PC-9 (cell line): ENCODE results near the gene KRT3. TPM values are rescaled to one million over a fixed set of nuclear protein-coding genes. Genes with fewer than 3 reads are reported as not detected.

ENCODE experiments used
- BruUV-seq: library from RNA; stranded (reverse); fragments of 400-500 nt; replicated peaks from 2 replicates; lab custom pipeline; 2021; lab: Mats Ljungman, UMichigan
- CTCF ChIA-PET: fragments of 300-600 bp; sonication (Branson Sonifier 250); formaldehyde crosslinking; loops from one replicate; lab custom pipeline; 2022; ENCODE audit warnings: antibody characterized with exemption; lab: Charles Lee
- POLR2A ChIA-PET: fragments of 300-600 bp; sonication (Branson Sonifier 250); formaldehyde crosslinking; loops from one replicate; lab custom pipeline; 2022; ENCODE audit warnings: antibody characterized with exemption; ENCODE audit not compliant: unreplicated experiment; lab: Charles Lee
- DNase-seq, 2 experiments: peaks; one replicate each; pipeline versions ENCODE4 v3.0.0 to v3.0.0-alpha.2; 2015 to 2022; ENCODE audit warnings: mixed read lengths in 1 of 2
- H2AFZ ChIP-seq: fragments of 200-600 bp; sonication (generic); 2 replicates; pipeline ENCODE4 v1.8.1; 2017; ENCODE audit warnings: antibody characterized with exemption
- H3F3A ChIP-seq: fragments of 200-600 bp; sonication (generic); 2 replicates; pipeline ENCODE4 v1.8.1; 2017; ENCODE audit warnings: antibody characterized with exemption, mild to moderate bottlenecking, low read depth; ENCODE audit not compliant: insufficient read depth
- H3K27ac ChIP-seq: fragments of 200-600 bp; sonication (generic); 2 replicates; pipeline ENCODE4 v1.6.1; 2016; ENCODE audit warnings: mixed run types
- H3K27me3 ChIP-seq: fragments of 200-600 bp; sonication (generic); 2 replicates; pipeline ENCODE4 v1.6.1; 2016; ENCODE audit warnings: low read depth, mixed run types; ENCODE audit not compliant: insufficient read depth
- H3K36me3 ChIP-seq: fragments of 200-600 bp; sonication (generic); 2 replicates; pipeline ENCODE4 v1.6.1; 2016; ENCODE audit warnings: low read depth, mixed run types
- H3K4me1 ChIP-seq: fragments of 200-600 bp; sonication (generic); replicated peaks from 2 replicates; pipeline ENCODE4 v1.6.1; 2016; ENCODE audit warnings: mixed run types; ENCODE audit not compliant: insufficient read depth
- H3K4me2 ChIP-seq: fragments of 200-600 bp; sonication (generic); 2 replicates; pipeline ENCODE4 v1.6.1; 2017; ENCODE audit warnings: mixed run types
- H3K4me3 ChIP-seq: fragments of 200-600 bp; sonication (generic); 2 replicates; pipeline ENCODE4 v1.6.1; 2016; ENCODE audit warnings: mixed run types
- H3K79me2 ChIP-seq: fragments of 200-600 bp; sonication (generic); 2 replicates; pipeline ENCODE4 v1.6.1; 2017; ENCODE audit warnings: low read depth, mixed run types
- H3K9me2 ChIP-seq: fragments of 200-600 bp; sonication (generic); 2 replicates; pipeline ENCODE4 v1.8.1; 2017; ENCODE audit warnings: mild to moderate bottlenecking; ENCODE audit not compliant: insufficient read depth
- H3K9me3 ChIP-seq: fragments of 200-600 bp; sonication (generic); 2 replicates; pipeline ENCODE4 v1.8.1; 2016; ENCODE audit warnings: low read depth; ENCODE audit not compliant: insufficient read depth
- H4K20me1 ChIP-seq: fragments of 200-600 bp; sonication (generic); 2 replicates; pipeline ENCODE4 v1.8.1; 2017; ENCODE audit not compliant: insufficient read depth
- EZH2 ChIP-seq: fragments of 200-600 bp; sonication (generic); IDR thresholded peaks from 2 replicates; pipeline ENCODE4 v1.8.0; 2017; ENCODE audit warnings: antibody characterized with exemption, low read depth
- intact Hi-C: fragments of 100-400 bp; cut with micrococcal nuclease; formaldehyde crosslinking; loops from one replicate; pipeline ENCODE4 v1.10.0; 2022; ENCODE audit not compliant: unreplicated experiment
- total RNA-seq: library from RNA; stranded (reverse); gene quantifications from 2 replicates; pipeline ENCODE4 v1.2.3, GENCODE V29; 2021
- TF ChIP-seq, protein P1 (sequence below): fragments of 200-600 bp; sonication (generic); conservative IDR thresholded peaks from 2 replicates; pipeline ENCODE4 v1.6.1; 2017; ENCODE audit warnings: mixed run types, antibody characterized with exemption, mild to moderate bottlenecking, moderate library complexity

The KRT3 gene
- total RNA-seq, 1 experiment from 2014 or later, result 0.24 TPM

DNA sequence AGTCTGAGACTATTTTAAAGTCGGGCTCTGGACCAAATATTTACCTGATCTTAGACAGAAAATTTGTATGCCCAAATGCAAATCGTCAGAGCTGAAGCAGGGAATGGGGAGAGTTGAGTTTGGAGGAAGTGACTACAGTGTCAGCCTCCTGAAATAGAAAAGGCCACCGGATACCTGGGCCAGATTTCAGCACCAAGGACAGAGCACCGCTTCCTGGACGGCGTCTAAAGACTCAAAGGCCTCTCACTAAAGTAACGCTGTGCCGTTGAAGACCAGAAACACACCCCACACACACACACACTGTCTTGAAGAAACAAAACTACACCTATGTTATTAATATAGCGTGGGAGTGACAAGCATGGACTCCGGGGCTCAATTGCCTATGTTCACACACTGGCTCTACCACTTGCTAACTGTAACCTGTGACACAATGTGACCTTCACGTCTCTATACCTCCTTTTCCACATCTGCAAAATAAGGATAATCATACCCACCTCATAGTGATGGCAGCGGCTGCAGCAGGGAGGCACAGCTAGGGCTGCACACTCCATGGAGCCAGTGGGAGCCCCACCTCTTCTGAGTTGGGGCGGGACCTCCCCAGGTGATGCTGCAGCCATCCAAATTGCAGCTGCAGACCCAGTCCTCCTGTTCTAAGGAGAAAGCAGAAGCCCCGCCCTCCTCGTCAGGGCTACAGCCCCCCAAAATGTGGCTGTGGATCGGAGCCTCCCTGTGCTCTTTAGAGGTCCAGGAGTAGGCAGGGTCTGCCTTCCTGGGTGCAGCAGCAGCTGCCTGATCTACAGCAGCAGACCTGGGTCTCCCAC is 54.3 kb downstream of the KRT3 start:
- H3K27ac ChIP-seq, result no peak overlapping the region
- no peak for TF ChIP-seq EZH2
- CTCF ChIA-PET, result no interaction called here
- H3F3A ChIP-seq, result no peaks in the 10 kb centered on the region
- H3K9me2 ChIP-seq, result no peaks in the 10 kb centered on the region
- no peaks in the 10 kb centered on the region for H3K4me1 ChIP-seq
- no peak overlapping the region for H3K4me2 ChIP-seq
- H3K27me3 ChIP-seq, result no peaks in the 10 kb centered on the region
- peak; percentile 53 to 69 for DNase-seq
- H3K79me2 ChIP-seq, result no peaks in the 10 kb centered on the region
- intact Hi-C loops, result loop anchor here (5.0 kb wide), 1 partner anchor 126 kb away; no protein-coding TSS in a partner anchor
- POLR2A ChIA-PET, result no interaction called here
- H3K36me3 ChIP-seq, result no peaks in the 10 kb centered on the region
- BruUV-seq, result no TSS peak
- no peaks in the 10 kb centered on the region for H4K20me1 ChIP-seq
- no peak overlapping the region for H2AFZ ChIP-seq
- no peak overlapping the region for H3K4me3 ChIP-seq
- no peaks in the 10 kb centered on the region for H3K9me3 ChIP-seq

DNA sequence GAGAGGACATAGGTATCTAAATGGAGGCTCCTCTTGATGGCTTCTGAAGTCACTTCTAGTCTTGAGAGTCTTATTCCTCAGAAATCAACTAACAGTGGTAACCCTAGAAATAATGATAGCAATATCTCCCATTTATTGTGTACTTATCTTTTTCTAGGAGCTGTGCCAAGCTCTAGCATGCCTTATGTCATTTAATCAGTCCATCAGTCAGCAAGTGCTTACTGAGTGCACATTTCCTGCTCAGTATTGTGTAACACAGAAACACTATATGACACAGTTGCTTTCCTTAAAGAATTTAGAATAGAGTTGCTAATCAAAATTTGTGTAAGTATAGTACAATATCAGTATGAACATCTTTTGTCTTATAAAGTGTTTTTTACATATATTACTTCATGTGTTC is 55.3 kb downstream of the KRT3 start:
- BruUV-seq, result no TSS peak
- H3K27ac ChIP-seq, result no peak overlapping the region
- no peaks in the 10 kb centered on the region for H3K9me3 ChIP-seq
- H3K9me2 ChIP-seq, result no peaks in the 10 kb centered on the region
- no peaks in the 10 kb centered on the region for H3F3A ChIP-seq
- ChIA-PET POLR2A (no interaction called here), CTCF (no interaction called here)
- H3K4me1 ChIP-seq, result no peaks in the 10 kb centered on the region
- H4K20me1 ChIP-seq, result no peaks in the 10 kb centered on the region
- peak in 1 of 2 experiments; percentile 78 for DNase-seq
- intact Hi-C loops, result loop anchor here (5.0 kb wide), 1 partner anchor 127 kb away; no protein-coding TSS in a partner anchor
- no peak overlapping the region for H2AFZ ChIP-seq
- H3K4me2 ChIP-seq, result no peak overlapping the region
- TF ChIP-seq EZH2, result no peak
- TF ChIP-seq, protein P1, sequence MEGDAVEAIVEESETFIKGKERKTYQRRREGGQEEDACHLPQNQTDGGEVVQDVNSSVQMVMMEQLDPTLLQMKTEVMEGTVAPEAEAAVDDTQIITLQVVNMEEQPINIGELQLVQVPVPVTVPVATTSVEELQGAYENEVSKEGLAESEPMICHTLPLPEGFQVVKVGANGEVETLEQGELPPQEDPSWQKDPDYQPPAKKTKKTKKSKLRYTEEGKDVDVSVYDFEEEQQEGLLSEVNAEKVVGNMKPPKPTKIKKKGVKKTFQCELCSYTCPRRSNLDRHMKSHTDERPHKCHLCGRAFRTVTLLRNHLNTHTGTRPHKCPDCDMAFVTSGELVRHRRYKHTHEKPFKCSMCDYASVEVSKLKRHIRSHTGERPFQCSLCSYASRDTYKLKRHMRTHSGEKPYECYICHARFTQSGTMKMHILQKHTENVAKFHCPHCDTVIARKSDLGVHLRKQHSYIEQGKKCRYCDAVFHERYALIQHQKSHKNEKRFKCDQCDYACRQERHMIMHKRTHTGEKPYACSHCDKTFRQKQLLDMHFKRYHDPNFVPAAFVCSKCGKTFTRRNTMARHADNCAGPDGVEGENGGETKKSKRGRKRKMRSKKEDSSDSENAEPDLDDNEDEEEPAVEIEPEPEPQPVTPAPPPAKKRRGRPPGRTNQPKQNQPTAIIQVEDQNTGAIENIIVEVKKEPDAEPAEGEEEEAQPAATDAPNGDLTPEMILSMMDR, result no peak
- H3K36me3 ChIP-seq, result no peaks in the 10 kb centered on the region
- no peak overlapping the region for H3K4me3 ChIP-seq
- no peaks in the 10 kb centered on the region for H3K79me2 ChIP-seq
- no peaks in the 10 kb centered on the region for H3K27me3 ChIP-seq

DNA sequence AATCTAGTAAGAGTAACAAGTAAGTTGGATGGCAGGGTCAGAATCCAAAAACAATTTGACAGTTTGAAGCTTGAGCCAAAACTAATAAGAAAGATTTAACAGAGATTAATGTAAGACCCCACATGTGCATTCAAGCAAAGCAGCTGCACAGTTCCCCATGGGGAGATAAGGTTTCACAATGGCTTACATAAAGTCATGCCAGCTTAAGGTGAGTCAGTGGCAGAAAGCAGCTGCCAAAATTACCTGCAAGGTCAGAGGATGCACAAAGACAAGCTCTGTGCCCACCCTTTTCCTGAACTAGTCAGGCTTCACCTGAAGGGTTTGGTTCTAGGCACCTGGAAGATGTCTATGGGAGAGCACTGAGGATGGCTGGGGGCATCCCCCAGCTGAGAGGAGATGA is 56.0 kb downstream of the KRT3 start:
- Histone ChIP-seq H3K9me2 (no peaks in the 10 kb centered on the region), H3K79me2 (no peaks in the 10 kb centered on the region), H3K27me3 (no peaks in the 10 kb centered on the region), H3F3A (no peaks in the 10 kb centered on the region), H4K20me1 (no peaks in the 10 kb centered on the region), H3K4me3 (no peak overlapping the region), H3K27ac (no peak overlapping the region), H3K4me1 (no peaks in the 10 kb centered on the region), H3K36me3 (no peaks in the 10 kb centered on the region), H2AFZ (no peak overlapping the region), H3K9me3 (no peaks in the 10 kb centered on the region), H3K4me2 (no peak overlapping the region)
- ChIA-PET POLR2A (no interaction called here), CTCF (interaction anchor here (0.6 kb wide), 1 partner anchor 138 kb away, joined by 4 read pairs; no protein-coding TSS in a partner anchor)
- TF ChIP-seq, protein P1, result no peak
- no peak for TF ChIP-seq EZH2
- no peak for DNase-seq
- intact Hi-C loops, result loop anchor here (5.0 kb wide), 1 partner anchor 127 kb away; no protein-coding TSS in a partner anchor
- BruUV-seq, result no TSS peak

Other genes starting within 250 kb of the KRT3 start
- not detected in 2 replicates for gene KRT71, start 243.0 kb downstream of the KRT3 start, total RNA-seq
- not detected in 2 replicates for gene KRT74, start 222.3 kb downstream of the KRT3 start, total RNA-seq
- not detected in 2 replicates for gene KRT72, start 194.7 kb downstream of the KRT3 start, total RNA-seq
- not detected in 2 replicates for gene KRT73, start 177.6 kb downstream of the KRT3 start, total RNA-seq
- not detected in 2 replicates for gene KRT2, start 143.9 kb downstream of the KRT3 start, total RNA-seq
- not detected in 2 replicates for gene KRT1, start 115.7 kb downstream of the KRT3 start, total RNA-seq
- gene KRT77, start 92.6 kb downstream of the KRT3 start, total RNA-seq, result not detected in 2 replicates
- gene KRT76, start 18.8 kb downstream of the KRT3 start, total RNA-seq, result not detected in 2 replicates
- 3.0 and 5.3 TPM in 2 replicates for gene KRT4, start 18.0 kb upstream of the KRT3 start, total RNA-seq
- 0.28 TPM in 1 of 2 replicates, not detected in the other for gene KRT79, start 38.2 kb upstream of the KRT3 start, total RNA-seq
- 1.5 and 1.7 TPM in 2 replicates for gene KRT78, start 52.9 kb upstream of the KRT3 start, total RNA-seq
- gene KRT8, start 109.0 kb upstream of the KRT3 start, total RNA-seq, result 2,689 and 2,962 TPM in 2 replicates
- 2,869 and 2,977 TPM in 2 replicates for gene KRT18, start 153.0 kb upstream of the KRT3 start, total RNA-seq
- gene EIF4B, start 210.3 kb upstream of the KRT3 start, total RNA-seq, result 531 and 615 TPM in 2 replicates